K562 (cell line): ENCODE data around the gene ICA1L. TPM values are rescaled to one million over a fixed set of nuclear protein-coding genes. Genes with fewer than 3 reads are reported as not detected.

Experiments used
- ATAC-seq: fragments of 200-7000 bp; cut with Tn5 transposase; 3 replicates; pipeline ENCODE4 v1.9.1; 2020; ENCODE audit warnings: moderate library complexity
- BruUV-seq: library from RNA; stranded (reverse); fragments of 400-500 nt; replicated peaks from 2 replicates; lab custom pipeline; 2021; lab: Mats Ljungman, UMichigan
- CTCF ChIA-PET: fragments of 300-600 bp; formaldehyde crosslinking; extraction: SDS; loops from one replicate; lab custom pipeline; 2021; ENCODE audit warnings: low intra/inter-chr PET ratio; lab: Yijun Ruan, JAX
- POLR2A ChIA-PET: fragments of 300-600, 350-650 bp; sonication (Branson Sonifier 250); formaldehyde crosslinking; extraction: SDS; loops from one replicate; lab custom pipeline; 2021; ENCODE audit warnings: antibody characterized with exemption, inconsistent platforms; lab: Yijun Ruan, JAX
- DNase-seq, 4 experiments: peaks; one replicate each; pipeline versions ENCODE4 v3.0.0 to v3.0.0-alpha.2; 2011 to 2018; ENCODE audit warnings: low spot score in 3 of 4, mixed read lengths in 3 of 4; ENCODE audit errors: extremely low read depth in 1 of 4
- FAIRE-seq: peaks from 2 replicates; lab custom pipeline; 2011; peaks lifted over from hg19 to GRCh38; lab: Jason Lieb, UNC
- H2AFZ ChIP-seq: 2 replicates; pipeline ENCODE4 v1.6.0; 2011; ENCODE audit warnings: low read depth, low read length, control low read depth, inconsistent platforms
- H3K27ac ChIP-seq: fragments of 200-600 bp; 3 replicates; pipeline ENCODE4 v1.8.0; 2011; ENCODE audit warnings: low read depth, mild to moderate bottlenecking, control low read depth, inconsistent platforms, low read length, moderate library complexity, mixed read lengths; ENCODE audit errors: extremely low read depth
- H3K27me3 ChIP-seq, 2 experiments: fragments of 300-600 bp in 1 of 2; 2 replicates in 1 of 2; 3 replicates in 1 of 2; pipeline versions ENCODE4 v1.6.0 to v1.8.0; 2011; ENCODE audit warnings: inconsistent platforms in 2 of 2, low read length in 2 of 2, mild to moderate bottlenecking in 1 of 2, mixed read lengths in 1 of 2, moderate library complexity in 1 of 2; ENCODE audit not compliant: control insufficient read depth in 2 of 2, insufficient read depth in 2 of 2
- H3K36me3 ChIP-seq: fragments of 300-600 bp; 3 replicates; pipeline ENCODE4 v1.8.0; 2011; ENCODE audit warnings: mild to moderate bottlenecking, low read length, inconsistent platforms; ENCODE audit not compliant: control insufficient read depth, insufficient read depth
- H3K4me1 ChIP-seq, 2 experiments: fragments of 200-600 bp in 1 of 2; replicated peaks in 1 of 2; 2 replicates in 1 of 2; 3 replicates in 1 of 2; pipeline versions ENCODE4 v1.5.1 to v1.8.0; 2011; ENCODE audit warnings: inconsistent platforms in 2 of 2, low read length in 2 of 2, mild to moderate bottlenecking in 1 of 2, mixed read lengths in 1 of 2, moderate library complexity in 1 of 2; ENCODE audit not compliant: control insufficient read depth in 2 of 2, insufficient read depth in 2 of 2
- H3K4me2 ChIP-seq: 2 replicates; pipeline ENCODE4 v1.6.1; 2011; ENCODE audit warnings: low read length, control low read depth, inconsistent platforms, mixed read lengths; ENCODE audit not compliant: insufficient read depth
- H3K4me3 ChIP-seq: fragments of 200-600 bp; sonication (generic), shearing (Covaris generic); 2 replicates; pipeline ENCODE4 v1.5.1; 2016; ENCODE audit warnings: control low read depth, inconsistent platforms
- H3K79me2 ChIP-seq: fragments of 200-600 bp; 3 replicates; pipeline ENCODE4 v1.8.0; 2011; ENCODE audit warnings: low read length, inconsistent platforms; ENCODE audit not compliant: control insufficient read depth, insufficient read depth
- H3K9ac ChIP-seq, 2 experiments: 2 replicates each; pipeline versions ENCODE4 v1.6.0 to v1.6.1; 2011; ENCODE audit warnings: low read depth in 2 of 2, low read length in 2 of 2, control low read depth in 1 of 2, inconsistent platforms in 1 of 2, mild to moderate bottlenecking in 1 of 2, mixed read lengths in 1 of 2; ENCODE audit not compliant: insufficient read depth in 1 of 2
- H3K9me1 ChIP-seq: one replicate; pipeline ENCODE4 v1.6.0; 2011; ENCODE audit warnings: inconsistent platforms, mild to moderate bottlenecking, low read length, moderate library complexity; ENCODE audit not compliant: control insufficient read depth, insufficient read depth
- H3K9me3 ChIP-seq: replicated peaks from 2 replicates; pipeline ENCODE4 v1.5.1; 2011; ENCODE audit warnings: low read depth, low read length, inconsistent platforms; ENCODE audit not compliant: control insufficient read depth, insufficient read depth
- H4K20me1 ChIP-seq: replicated peaks from 2 replicates; pipeline ENCODE4 v1.6.1; 2011; ENCODE audit warnings: low read length, inconsistent platforms, mixed read lengths; ENCODE audit not compliant: control insufficient read depth, insufficient read depth
- CEBPG ChIP-seq, 3 experiments: fragments of 200-800 bp in 1 of 3; sonication (Bioruptor generic) in 1 of 3; sonication (generic) in 1 of 3; formaldehyde crosslinking in 1 of 3; IDR thresholded peaks in 2 of 3; conservative IDR thresholded peaks in 1 of 3; 2 replicates each; pipeline versions ENCODE4 v1.6.1 to v1.8.0; 2016 to 2022; ENCODE audit warnings: missing compliant biosample characterization in 2 of 3, missing genetic modification characterization in 2 of 3, mild to moderate bottlenecking in 1 of 3, missing genetic modification reagents in 1 of 3
- MEIS2 ChIP-seq: fragments of 450-650 bp; IDR thresholded peaks from 2 replicates; pipeline ENCODE4 v1.6.1; 2014; ENCODE audit warnings: mild to moderate bottlenecking; ENCODE audit not compliant: partially characterized antibody
- NFXL1 ChIP-seq: fragments of 450-650 bp; formaldehyde crosslinking; IDR thresholded peaks from 2 replicates; pipeline ENCODE4 v1.4.0; 2021; ENCODE audit warnings: mild to moderate bottlenecking
- RAD21 ChIP-seq, 2 experiments: fragments of 250-450 bp in 1 of 2; fragments of 450-650 bp in 1 of 2; sonication (Bioruptor Pico) in 1 of 2; formaldehyde crosslinking in 1 of 2; IDR thresholded peaks in 1 of 2; conservative IDR thresholded peaks in 1 of 2; 2 replicates each; pipeline versions ENCODE4 v1.4.0 to v1.8.0; 2020 to 2022; ENCODE audit warnings: mild to moderate bottlenecking in 2 of 2, moderate library complexity in 1 of 2
- TARDBP ChIP-seq: fragments of 450-650 bp; IDR thresholded peaks from 2 replicates; pipeline ENCODE4 v1.6.1; 2016
- XRCC3 ChIP-seq: fragments of 450-650 bp; IDR thresholded peaks from 2 replicates; pipeline ENCODE4 v1.6.1; 2017; ENCODE audit warnings: mild to moderate bottlenecking, moderate library complexity
- ZNF354B ChIP-seq: fragments of 250-450 bp; sonication (Bioruptor Pico); IDR thresholded peaks from 2 replicates; pipeline ENCODE4 v1.4.0; 2020
- ZNF57 ChIP-seq: fragments of 450-650 bp; formaldehyde crosslinking; IDR thresholded peaks from 2 replicates; pipeline ENCODE4 v1.4.0; 2020; ENCODE audit warnings: mild to moderate bottlenecking, moderate library complexity
- WGBS: fragments of 100-300 bp; shearing (Covaris generic); methylation state at CpG from one replicate; pipeline ENCODE4 v1.1.6; 2016; ENCODE audit warnings: low coverage, mixed read lengths; ENCODE audit not compliant: insufficient coverage; ENCODE audit errors: missing lambda C conversion rate; 5-methylcytosine and 5-hydroxymethylcytosine counted together
- in situ Hi-C: fragments of 300-500 bp; cut with MboI; formaldehyde crosslinking; loops from 4 replicates; pipeline ENCODE4 v1.15.0; 2018; ENCODE audit warnings: inconsistent platforms, mixed read lengths
- intact Hi-C: fragments of 100-400 bp; cut with micrococcal nuclease; formaldehyde crosslinking; loops from 2 replicates; pipeline ENCODE4 v1.14.2; 2022
- polyA plus RNA-seq, 8 experiments: library from polyadenylated mRNA; depleted of rRNA in 4 of 8; stranded (reverse) in 5 of 8; unstranded in 3 of 8; fragments of >200 nt; fragmentation: Nextera tagmentation in 2 of 8; fragmentation: Illumina TruSeq in 1 of 8; extraction: Ambion mirVana in 2 of 8; extraction: Trizol in 1 of 8; gene quantifications; 2 replicates each; pipeline versions ENCODE4 v1.2.1 to v1.2.3, GENCODE V29; 2011 to 2014; ENCODE audit warnings: inconsistent platforms in 1 of 8, missing spikeins in 1 of 8
- total RNA-seq, 7 experiments: library from RNA; depleted of rRNA in 6 of 7; stranded (reverse); fragments of >200 nt in 6 of 7; fragmentation: Illumina TruSeq in 2 of 7; extraction: Trizol in 2 of 7; gene quantifications; 2 replicates each; pipeline versions ENCODE4 v1.2.1 to v1.2.3, GENCODE V29; 2011 to 2021; ENCODE audit warnings: low replicate concordance in 1 of 7
- TF ChIP-seq, protein P1 (sequence below), 2 experiments: fragments of 450-650 bp in 1 of 2; sonication (generic) in 1 of 2; formaldehyde crosslinking in 1 of 2; IDR thresholded peaks in 1 of 2; conservative IDR thresholded peaks in 1 of 2; 2 replicates each; pipeline versions ENCODE4 v1.6.1 to v1.8.1; 2016 to 2023; ENCODE audit warnings: mild to moderate bottlenecking in 2 of 2, moderate library complexity in 2 of 2, inconsistent platforms in 1 of 2, missing genetic modification reagents in 1 of 2
- TF ChIP-seq, protein P2 (sequence below): fragments of 450-650 bp; IDR thresholded peaks from 2 replicates; pipeline ENCODE4 v1.7.0; 2016; ENCODE audit warnings: borderline replicate concordance

The ICA1L gene
- total and polyA plus RNA-seq, 9 of the 15 experiments (the other 6 are each of a cell fraction or from before 2014, with no cell fraction given): 0.57 to 1.7 (median 1.1) TPM

DNA sequence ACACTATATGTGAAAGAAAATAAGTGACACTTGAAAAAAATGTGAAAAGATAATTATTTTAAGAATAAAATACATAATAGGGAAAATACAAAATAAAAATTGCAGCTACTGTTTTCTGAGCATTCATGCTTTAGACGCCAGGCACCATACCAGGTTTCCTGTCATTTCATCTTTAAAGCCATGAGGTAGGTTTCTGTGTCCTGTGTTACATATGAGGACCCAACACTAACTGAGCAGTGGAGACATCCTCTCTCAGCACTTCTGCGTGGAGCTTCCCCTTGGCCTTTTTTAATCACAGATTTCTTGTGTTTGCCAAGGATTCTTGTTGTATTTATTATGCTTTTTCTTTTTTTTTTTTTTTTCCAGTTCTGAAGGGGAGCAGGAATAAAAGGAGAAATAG lies 119.5 kb downstream of the ICA1L start (continued):
- no peak for TF ChIP-seq RAD21 (CRISPR knock-in tag; conservative IDR thresholded peaks at IDR 0.05 in 1 of 2, IDR thresholded peaks at IDR 0.05 in 1 of 2)

DNA sequence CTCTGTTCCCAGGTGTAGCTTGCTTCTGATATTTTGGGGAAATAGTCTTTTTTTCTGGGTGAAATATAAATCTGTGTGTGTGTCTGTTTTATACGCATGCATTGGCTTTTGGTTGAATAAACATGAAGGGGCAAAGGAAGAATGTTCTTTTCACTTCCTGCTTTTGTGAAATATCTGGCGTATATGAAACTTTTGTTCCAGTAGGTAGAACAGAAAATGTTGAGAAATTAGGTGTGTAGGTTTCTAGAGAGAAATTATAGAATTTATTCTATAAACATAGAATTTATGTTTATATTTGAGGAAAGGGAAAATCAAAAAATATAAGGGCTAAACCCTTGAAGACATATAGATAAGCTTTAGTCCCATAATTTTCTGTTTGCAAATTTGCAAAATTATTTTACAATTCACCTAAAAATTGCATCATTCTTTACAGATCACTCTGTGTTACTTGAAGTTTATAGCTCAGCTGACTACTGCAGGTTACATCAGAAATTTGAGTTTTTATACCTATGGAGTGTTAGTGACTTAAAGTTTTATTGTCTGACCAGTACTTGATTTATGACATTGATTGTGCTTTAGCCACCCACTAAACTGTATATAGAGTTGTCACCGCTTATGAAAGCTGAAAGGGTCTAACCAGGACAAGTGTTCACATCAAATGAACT lies 120.7 kb downstream of the ICA1L start:
- H3K27ac ChIP-seq: no peak overlapping the region

More for the DNA sequence above, 120.7 kb downstream of the ICA1L start:
- no peaks in the 10 kb centered on the region for H3K4me1 ChIP-seq
- H3K9me3 ChIP-seq: no peaks in the 10 kb centered on the region
- POLR2A ChIA-PET: no interaction called here
- H3K4me3 ChIP-seq: no peak overlapping the region
- 97% methylated on average over 3 of the region's 3 CpGs for WGBS
- ATAC-seq: no peak
- H3K36me3 ChIP-seq: no peaks in the 10 kb centered on the region
- no peak for DNase-seq
- H3K79me2 ChIP-seq: no peaks in the 10 kb centered on the region
- H4K20me1 ChIP-seq: no peaks in the 10 kb centered on the region
- H3K4me2 ChIP-seq: no peak overlapping the region
- BruUV-seq: no TSS peak
- no peak for FAIRE-seq
- H3K9ac ChIP-seq: no peak overlapping the region
- CTCF ChIA-PET: no interaction called here
- no peak for TF ChIP-seq XRCC3
- TF ChIP-seq, protein P1, sequence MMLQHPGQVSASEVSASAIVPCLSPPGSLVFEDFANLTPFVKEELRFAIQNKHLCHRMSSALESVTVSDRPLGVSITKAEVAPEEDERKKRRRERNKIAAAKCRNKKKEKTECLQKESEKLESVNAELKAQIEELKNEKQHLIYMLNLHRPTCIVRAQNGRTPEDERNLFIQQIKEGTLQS (IDR thresholded peaks at IDR 0.05): peak; percentile 40; the same call in 1 of the 2 replicates
- TF ChIP-seq, protein P1 (CRISPR knock-in tag; conservative IDR thresholded peaks at IDR 0.05): no peak
- TF ChIP-seq, protein P2, sequence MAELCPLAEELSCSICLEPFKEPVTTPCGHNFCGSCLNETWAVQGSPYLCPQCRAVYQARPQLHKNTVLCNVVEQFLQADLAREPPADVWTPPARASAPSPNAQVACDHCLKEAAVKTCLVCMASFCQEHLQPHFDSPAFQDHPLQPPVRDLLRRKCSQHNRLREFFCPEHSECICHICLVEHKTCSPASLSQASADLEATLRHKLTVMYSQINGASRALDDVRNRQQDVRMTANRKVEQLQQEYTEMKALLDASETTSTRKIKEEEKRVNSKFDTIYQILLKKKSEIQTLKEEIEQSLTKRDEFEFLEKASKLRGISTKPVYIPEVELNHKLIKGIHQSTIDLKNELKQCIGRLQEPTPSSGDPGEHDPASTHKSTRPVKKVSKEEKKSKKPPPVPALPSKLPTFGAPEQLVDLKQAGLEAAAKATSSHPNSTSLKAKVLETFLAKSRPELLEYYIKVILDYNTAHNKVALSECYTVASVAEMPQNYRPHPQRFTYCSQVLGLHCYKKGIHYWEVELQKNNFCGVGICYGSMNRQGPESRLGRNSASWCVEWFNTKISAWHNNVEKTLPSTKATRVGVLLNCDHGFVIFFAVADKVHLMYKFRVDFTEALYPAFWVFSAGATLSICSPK: no peak
- no peak for TF ChIP-seq CEBPG (CRISPR knock-in tag; IDR thresholded peaks at IDR 0.05)
- peak; percentile 29 to 70; a peak in 2 of 4 replicates for TF ChIP-seq CEBPG (tag; conservative IDR thresholded peaks at IDR 0.05 in 1 of 2, IDR thresholded peaks at IDR 0.05 in 1 of 2)
- peak; percentile 7 for TF ChIP-seq MEIS2
- TF ChIP-seq ZNF57: no peak
- TF ChIP-seq NFXL1 (CRISPR knock-in tag): no peak
- no peak for TF ChIP-seq ZNF354B (CRISPR knock-in tag)
- no peak for TF ChIP-seq TARDBP
- intact Hi-C loops (loop anchor here (10.0 kb wide), 1 partner anchor 116 kb away; the partner anchor contains the start of gene FAM117B), in situ Hi-C loops (no loop called here)
- H3K9me1 ChIP-seq: no peaks in the 10 kb centered on the region
- no peaks in the 10 kb centered on the region for H3K27me3 ChIP-seq
- no peak overlapping the region for H2AFZ ChIP-seq
